HTERT RPE-1 (cell line): ENCODE measurements around the gene QRFP.

Experiments used
- in situ Hi-C: fragments of 300-500 bp; cut with MboI; formaldehyde crosslinking; loops from 4 replicates; pipeline ENCODE4 v1.14.3; 2020; ENCODE audit warnings: low sequenced_read_pairs

Gene QRFP

DNA sequence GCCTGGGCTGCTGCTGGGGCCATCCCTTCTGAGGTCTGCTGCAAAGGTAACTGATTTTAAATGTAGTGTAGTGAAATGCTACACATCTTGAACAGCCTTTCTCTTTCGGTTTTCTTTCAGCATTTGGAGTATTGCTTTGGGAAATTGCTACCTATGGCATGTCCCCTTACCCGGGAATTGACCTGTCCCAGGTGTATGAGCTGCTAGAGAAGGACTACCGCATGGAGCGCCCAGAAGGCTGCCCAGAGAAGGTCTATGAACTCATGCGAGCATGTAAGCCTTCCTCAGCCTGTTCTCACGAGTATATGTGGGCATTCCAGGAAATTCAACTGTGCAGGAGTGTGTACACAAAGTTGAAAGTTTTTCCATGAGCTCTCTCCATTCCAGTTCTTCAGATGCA, 18.3 kb downstream of the QRFP start:
- in situ Hi-C loops: no loop called here

DNA sequence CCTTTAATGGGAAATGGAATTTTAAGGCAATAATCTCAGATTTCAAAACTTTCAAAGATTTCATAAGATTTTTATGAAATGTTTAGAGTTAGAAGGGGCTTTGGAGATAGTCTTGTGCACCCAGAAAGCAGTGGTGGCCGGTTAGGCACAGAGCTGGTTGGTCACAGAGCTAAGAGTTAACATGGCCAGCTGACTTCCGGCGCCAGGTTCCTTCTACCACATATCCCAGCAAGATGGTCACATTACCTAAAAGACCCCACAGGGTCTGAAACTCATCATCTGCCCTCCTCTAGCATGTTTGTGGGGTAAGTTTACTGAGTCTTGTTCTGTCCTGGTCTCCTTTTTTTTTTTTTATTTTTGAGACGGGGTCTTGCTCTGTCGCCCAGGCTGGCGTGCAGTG, 19.3 kb downstream of the QRFP start:
- in situ Hi-C loops: no loop called here

DNA sequence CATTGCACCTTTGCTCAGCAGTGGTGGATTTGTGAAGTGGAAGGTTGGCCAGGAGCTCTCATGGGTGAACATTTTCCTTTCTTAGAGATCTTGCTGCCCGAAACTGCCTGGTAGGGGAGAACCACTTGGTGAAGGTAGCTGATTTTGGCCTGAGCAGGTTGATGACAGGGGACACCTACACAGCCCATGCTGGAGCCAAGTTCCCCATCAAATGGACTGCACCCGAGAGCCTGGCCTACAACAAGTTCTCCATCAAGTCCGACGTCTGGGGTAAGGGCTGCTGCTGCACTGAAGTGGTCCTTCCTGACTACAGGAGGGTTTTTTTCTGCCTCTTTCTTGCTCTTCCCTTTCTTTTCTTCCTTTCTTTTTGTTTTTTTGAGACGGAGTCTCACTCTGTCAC, 21.8 kb downstream of the QRFP start:
- in situ Hi-C loops: no loop called here

DNA sequence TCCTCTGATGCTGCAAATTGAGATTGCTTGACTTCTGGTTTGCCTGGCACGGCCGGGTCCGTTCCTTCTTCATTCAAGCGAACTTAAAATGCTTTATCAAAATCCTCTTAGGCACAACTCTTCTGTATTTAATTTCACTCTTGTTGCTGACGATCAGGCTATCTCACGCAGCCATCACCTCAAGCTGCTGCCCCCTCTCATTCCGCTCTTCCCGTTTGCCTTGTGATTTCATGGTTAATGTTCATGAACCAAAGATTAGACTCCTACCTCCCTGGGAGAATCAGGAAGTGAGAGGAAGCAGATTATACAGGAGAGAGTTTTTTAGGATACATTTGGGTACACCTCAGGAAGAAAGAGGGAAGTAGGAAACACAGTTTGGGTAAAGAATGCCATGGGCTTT, 22.6 kb downstream of the QRFP start:
- in situ Hi-C loops: no loop called here

DNA sequence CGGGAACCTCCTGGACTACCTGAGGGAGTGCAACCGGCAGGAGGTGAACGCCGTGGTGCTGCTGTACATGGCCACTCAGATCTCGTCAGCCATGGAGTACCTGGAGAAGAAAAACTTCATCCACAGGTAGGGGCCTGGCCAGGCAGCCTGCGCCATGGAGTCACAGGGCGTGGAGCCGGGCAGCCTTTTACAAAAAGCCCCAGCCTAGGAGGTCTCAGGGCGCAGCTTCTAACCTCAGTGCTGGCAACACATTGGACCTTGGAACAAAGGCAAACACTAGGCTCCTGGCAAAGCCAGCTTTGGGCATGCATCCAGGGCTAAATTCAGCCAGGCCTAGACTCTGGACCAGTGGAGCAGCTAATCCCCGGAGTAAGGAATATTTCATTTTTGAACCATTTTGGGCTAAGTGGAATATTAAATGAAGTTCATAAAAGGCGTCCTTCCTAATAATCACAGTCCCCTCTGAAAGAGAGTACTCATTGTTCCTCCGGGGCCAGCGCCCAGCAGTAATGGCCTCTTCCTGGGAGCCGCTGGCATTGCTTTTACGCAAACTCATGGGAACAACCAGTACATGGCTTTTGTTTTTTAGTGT, 23.6 kb downstream of the QRFP start:
- in situ Hi-C loops: no loop called here

DNA sequence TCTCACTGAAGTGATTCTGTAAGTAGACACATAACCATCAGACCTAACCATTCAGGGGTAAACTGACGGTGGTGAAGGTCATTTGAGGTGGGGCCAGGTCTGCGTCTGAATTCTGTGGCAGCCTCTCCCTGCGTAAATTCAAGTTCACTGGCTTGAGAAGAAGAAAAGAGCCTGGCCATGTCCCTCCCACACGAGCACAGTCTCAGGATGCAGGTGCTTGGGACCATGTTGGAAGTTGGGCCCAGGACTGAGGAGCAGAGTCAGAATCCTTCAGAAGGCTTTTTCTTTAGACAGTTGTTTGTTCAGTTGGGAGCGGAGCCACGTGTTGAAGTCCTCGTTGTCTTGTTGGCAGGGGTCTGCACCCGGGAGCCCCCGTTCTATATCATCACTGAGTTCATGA, 24.1 kb downstream of the QRFP start:
- in situ Hi-C loops: no loop called here

DNA sequence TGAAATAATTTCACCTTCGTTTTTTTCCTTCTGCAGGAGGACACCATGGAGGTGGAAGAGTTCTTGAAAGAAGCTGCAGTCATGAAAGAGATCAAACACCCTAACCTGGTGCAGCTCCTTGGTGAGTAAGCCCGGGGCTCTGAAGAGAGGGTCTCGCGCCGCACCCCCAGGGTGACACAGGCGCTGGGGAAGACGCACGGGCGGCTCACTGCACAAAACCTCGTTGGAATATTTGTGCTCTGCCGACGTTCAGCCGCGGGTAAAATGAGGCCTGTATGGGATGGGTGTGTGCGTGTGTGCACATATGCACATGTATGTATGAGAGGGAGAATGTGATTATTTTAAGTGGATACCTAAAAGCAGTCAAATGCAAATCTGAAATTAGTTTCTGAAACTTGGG, 24.5 kb downstream of the QRFP start:
- in situ Hi-C loops: no loop called here

DNA sequence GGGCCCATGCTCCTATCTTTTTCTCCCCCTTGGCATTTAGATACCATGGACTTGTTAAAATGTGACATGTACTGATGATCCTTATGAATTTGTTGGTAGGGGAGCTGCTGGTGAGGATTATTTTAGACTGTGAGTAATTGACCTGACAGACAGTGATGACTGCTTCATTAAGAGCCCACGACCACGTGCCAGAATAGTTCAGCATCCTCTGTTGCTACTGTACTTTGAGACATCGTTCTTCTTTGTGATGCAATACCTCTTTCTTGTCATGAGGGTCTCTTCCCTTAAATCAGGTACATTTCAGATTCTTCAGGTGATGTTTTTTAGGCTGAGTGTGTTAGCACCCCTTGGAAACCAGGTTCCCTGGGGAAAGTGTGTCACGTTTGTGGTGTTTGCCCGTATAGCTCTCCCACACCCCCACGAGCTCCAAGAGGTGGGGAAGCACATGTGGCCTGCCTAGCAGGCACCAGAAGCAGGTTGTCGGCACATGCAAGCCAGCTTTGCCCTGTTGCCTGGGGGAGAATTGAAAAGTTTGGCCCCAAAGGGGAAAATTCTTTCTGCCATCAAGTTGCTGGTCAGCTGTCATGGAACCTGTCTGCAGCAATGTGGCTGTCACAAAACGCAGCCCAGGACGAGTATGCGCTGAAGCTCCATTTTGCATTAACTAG, 25.1 kb downstream of the QRFP start:
- in situ Hi-C loops: no loop called here

DNA sequence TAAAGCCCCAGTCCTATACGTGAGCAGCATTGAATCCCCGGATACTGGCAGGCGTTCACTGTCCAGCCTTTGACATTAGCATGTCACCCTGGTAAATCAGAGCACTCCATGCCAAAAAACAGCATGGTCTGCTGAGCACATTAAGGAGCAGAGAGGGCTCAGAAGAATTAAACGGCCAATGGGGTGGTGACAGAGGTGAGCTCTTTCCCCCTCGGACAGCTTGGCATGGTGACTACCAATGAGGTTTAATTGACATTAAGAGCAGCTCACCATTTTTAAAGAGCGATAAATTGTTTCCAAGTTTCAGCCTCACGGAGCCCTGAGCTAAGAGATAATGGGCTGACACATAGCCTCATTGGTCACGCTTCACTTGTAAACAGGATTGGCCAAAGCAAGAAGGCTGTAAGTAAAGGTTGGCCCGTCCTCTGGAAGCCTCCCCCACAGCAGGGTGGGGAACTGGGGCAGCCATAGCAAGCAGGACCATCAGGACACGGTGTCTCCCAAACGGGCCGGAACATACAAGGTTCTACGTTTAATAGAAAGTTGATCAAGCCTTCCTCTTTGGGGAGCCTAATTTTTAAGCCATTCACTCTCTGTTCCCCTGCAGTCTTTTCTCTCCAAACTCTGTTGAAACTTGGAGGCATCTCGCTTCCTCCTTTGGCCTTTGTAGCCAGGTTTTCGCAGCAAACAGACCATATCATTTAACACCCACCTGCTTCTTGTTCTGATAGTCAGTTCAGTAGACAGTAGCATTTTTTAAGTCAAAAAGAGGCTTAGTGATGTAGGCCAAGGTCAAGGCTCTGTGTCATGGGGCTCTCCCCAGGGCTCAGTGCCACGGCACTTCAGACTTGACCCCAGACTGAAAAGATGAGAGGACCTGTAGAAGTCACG, 25.9 kb downstream of the QRFP start:
- in situ Hi-C loops: no loop called here

DNA sequence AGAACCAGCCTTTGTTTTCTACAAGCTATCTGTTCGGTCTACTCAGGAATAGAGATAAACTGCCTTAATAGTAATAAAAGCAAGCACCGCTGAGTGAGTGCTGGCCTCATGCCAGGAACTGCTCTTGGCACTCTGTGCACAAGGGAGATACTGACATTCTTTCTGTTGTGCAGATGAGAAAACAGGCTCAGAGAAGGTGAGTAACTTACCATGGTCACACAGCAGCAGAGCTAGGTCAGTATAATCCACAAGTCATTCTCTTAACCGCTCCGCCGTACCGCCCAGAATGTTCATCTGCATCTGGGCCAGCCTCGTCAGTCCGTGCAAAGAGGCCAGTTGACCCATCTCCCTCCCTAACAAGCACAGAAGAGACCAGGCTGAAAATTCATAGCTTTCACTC, 27.4 kb downstream of the QRFP start:
- in situ Hi-C loops: no loop called here

DNA sequence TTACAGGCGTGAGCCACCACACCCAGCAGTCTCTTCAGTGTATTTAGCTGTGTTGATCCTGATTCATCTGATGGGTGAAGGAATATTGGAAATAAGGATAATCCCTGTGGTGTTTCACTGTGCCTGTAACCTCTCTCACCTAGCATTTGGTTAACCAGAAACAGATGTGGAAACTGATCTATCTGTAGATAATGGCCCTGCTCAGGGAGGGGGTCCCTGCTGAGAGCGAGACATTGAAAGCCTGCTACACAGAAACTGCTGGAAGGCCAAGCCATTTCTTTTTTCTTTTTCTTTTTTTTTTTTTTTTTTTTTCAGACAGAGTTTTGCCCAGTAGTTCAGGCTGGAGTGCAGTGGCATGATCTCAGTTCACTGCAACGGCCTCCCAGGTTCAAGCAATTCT, 28.4 kb downstream of the QRFP start:
- in situ Hi-C loops: no loop called here

DNA sequence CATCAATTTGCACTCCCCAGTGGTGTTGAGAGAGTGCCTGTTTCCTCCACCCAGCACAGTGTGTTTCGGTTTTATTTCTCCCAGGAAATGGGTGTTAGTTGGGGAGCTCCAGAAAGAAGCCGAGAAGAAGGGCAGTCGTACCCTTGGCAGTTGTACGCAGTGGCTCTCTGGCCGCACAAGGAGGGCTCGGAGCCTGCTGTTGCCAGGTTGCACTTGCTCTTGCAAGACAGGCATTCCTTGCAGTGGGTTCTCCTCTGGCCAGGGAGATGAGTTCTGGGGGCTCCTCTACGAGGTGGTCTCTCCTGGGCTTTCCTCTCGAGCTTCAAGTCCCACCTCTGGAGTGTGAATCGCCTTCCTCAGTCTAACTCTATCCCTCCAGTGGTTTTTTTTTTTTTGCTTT, 29.1 kb downstream of the QRFP start:
- in situ Hi-C loops: no loop called here

DNA sequence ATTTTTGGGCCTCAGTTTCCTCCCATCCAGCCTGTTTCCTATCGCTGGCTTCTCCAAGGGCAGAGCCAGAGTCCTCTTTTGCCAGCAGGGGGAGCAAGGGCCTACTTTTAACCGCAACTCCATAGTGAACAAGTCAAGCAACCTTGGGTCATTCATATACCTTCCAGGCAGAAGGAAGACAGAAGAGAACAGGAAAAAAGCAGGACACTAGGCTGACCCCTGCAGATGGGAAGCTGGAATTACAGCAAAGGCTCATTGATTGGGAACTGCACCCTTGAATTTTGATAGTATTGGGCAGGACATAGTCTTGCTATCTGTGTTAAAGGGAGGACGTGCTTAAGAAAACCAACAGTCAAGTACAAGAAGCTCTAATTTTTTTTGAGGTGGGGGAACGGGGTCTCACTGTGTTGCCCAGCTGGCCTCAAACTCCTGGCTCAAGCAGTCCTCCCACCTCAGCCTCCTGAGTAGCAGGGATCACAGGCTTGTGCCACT, 30.1 kb downstream of the QRFP start:
- in situ Hi-C loops: no loop called here

DNA sequence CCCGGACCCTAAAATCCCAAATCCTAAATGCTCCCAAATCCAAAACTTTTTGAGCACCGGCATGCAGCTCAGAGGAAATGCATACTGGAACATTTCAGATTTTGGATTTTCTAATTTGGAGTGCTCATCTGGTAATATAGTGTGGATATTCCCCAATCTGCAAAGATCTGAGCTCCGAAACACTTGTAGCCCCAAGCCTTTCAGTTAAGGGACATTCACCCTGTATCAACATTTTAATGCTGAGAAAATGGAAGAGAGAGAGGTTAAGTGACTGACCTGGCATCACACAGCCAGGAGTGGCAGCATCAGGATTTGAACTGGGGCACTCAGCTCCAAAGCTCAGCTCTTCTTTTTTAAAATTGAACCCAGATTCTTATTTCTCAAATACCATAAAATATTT, 30.7 kb downstream of the QRFP start:
- in situ Hi-C loops: no loop called here

DNA sequence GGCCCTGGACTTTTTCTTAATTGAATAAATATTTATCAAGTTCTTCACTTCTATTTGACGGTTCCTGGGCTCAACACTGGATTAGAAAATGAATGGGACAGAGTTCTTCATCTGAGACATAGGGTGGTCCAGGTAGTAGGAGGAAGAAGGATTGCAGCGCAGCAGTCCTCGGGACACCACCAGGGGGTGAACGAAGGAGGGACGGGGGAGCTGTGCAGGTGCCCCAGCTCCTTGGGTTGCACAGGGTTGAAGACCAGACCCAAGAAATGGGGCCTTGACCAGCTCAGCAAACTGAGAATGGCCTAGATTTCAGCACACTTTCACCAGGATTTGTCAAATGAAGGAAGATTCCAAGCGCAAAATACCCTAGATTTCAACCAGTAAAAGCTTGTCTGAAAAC, 32.1 kb downstream of the QRFP start:
- in situ Hi-C loops: no loop called here

DNA sequence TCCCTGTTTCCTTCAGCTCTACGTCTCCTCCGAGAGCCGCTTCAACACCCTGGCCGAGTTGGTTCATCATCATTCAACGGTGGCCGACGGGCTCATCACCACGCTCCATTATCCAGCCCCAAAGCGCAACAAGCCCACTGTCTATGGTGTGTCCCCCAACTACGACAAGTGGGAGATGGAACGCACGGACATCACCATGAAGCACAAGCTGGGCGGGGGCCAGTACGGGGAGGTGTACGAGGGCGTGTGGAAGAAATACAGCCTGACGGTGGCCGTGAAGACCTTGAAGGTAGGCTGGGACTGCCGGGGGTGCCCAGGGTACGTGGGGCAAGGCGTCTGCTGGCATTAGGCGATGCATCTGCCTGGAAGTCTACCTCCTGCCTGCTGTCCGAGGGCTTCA, 33.9 kb downstream of the QRFP start:
- in situ Hi-C loops: no loop called here

DNA sequence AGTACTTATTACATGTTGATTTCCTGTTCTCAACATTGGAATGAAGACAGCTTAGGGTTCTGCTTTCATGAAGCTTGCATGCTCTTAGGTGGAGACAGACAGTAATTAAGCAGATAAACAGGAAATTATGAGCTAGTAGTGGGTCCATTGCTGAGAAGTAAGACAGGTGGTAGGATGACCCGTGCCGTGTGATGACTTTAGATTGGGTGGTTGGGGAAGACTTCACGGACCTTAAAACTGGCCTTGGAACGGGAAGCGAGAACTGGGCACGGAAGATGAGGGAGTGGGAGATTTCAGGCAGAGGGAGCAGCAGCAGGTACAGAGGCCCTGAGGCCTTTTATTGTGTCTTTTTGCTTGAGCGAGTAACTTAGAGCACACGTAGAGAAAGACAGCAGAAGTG, 34.4 kb downstream of the QRFP start:
- in situ Hi-C loops: no loop called here

DNA sequence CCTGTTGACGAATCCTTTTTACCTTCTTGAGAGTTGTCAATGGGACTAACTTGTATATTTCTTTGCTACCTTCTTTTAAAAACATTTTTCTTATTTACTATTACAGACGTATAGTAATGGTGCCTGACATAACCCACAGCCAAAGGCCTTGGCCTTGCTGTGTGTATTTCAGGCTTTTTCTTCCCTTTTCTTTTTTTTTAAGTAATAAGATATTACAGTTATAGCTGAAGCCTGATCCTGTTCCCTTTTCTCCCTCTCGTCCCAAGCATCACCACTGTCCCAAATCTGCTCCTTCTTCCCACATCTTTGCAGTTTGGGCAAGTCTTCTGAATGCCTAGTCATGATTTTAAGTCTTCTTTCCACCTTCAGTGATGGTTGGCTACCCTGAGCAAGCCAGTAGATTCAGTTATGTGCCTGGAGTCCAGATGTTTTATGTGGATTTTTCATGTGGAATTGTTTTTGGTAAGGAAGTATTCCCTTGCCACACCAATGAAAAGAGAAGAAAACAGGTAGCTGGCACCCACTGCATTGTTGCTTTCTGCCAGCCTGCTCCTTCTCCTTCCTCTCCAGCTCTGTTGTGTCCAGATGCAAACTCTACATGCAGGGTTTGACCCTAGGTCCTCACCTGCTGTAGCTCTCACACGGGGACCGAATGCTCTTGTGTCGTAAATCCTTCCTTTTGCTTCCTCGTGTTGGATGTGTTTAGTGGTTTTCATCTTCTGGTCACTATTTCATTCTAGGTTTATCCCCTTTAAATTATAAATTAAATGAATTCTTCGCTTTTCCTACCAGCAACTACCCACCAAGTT, 35.0 kb downstream of the QRFP start:
- in situ Hi-C loops: no loop called here

DNA sequence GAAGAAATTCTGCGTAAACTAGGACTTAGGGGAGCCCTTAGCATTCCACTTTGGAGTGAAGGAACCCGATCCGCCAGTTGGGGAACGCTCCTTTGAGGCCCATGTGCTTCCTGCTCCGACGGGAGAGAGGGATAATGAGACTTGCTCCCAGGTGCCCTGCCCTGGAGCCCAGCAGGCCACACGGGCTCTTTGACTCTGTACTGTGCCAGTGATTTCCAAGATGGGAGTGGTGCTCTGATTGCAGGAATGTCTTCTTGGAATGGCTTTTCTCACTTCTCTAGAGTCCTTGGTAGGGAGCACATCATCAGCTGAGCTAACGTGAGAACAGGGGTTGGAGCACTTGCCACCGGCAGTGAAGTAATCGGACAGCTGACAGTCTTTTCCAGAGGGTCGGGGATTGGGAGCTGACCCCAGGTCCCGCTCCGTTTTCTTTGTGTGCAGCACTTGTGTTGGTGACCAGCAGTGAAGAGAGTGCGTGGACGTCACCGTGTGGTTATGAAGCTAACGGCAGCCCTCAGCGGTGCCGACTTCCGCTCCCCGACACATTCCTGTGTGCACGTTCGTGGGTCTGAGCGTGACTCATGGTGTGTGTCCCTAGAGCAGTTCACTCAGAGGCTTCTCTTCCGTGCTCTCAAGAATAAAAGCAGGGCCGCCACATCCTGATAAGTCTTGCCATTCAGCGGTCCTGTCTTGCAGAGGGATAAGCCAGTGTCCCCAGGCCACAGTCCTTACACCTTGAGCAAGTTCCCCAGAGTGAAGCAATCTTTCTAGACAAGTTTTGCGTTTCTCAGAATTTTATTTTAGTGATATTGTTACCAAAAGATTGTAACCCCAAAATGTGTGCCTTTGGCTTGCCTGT, 35.9 kb downstream of the QRFP start:
- in situ Hi-C loops: no loop called here
